ACHN (cell line): ENCODE data around the gene SBDS.

Experiments
- DNase-seq: peaks from one replicate; pipeline ENCODE4 v3.0.0-alpha.2; 2015
- in situ Hi-C: cut with HindIII; loops from 2 replicates; pipeline ENCODE4 v1.10.0; 2017; ENCODE audit warnings: low sequenced_read_pairs, low pct_ligation_motif_present, low pct_unique_long_range_greater_than_20kb

The SBDS gene

GRCh38 chr7:66952343-66953043 lies 42.9 kb downstream of the SBDS start:
- peak; percentile 94 for DNase-seq
- in situ Hi-C loops, result no loop called here

GRCh38 chr7:66950763-66951162 lies 44.6 kb downstream of the SBDS start:
- in situ Hi-C loops, result no loop called here
- DNase-seq, result no peak

- DNase-seq, result no peak
- in situ Hi-C loops, result no loop called here
Measured at GRCh38 chr7:66950311-66950710, 45.1 kb downstream of the SBDS start.

GRCh38 chr7:66948480-66949109 lies 46.8 kb downstream of the SBDS start:
- in situ Hi-C loops, result no loop called here
- no peak for DNase-seq

- no peak for DNase-seq
- in situ Hi-C loops, result no loop called here
Measured at GRCh38 chr7:66946545-66946944, 48.8 kb downstream of the SBDS start.

GRCh38 chr7:66939325-66939724 lies 56.1 kb downstream of the SBDS start:
- in situ Hi-C loops, result no loop called here
- DNase-seq, result no peak

- in situ Hi-C loops, result no loop called here
- no peak for DNase-seq
Measured at GRCh38 chr7:66937940-66938339, 57.4 kb downstream of the SBDS start.
